GM18870 (cell line): ENCODE data around the gene PIP5K1C.
"Not testable (repeated sequence)": the region's sequence is repeated elsewhere in the genome, so short reads cannot be mapped to it uniquely, and the experiment has no call there.

Source experiments
- ATAC-seq: cut with Tn5 transposase; IDR thresholded peaks from one replicate; pipeline ENCODE4 v1.9.1; 2021; ENCODE audit warnings: moderate library complexity; ENCODE audit not compliant: unreplicated experiment

The PIP5K1C gene

DNA sequence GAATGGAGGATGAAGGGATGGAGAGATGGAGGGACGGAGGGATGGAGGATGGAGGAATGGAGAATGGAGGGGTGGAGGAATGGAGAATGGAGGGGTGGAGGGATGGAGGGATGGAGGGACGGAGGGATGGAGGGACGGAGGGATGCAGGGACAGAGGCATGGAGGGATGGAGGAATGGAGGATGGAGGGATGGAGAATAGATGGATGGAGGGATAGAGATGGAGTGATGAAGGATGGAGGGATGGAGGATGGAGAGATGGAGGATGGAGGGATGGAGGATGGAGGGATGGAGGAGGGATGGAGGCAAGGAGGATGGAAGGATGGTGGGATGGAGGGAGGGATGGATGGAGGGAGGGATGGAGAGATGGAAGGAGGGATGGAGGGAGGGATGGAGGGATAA lies 22.1 kb downstream of the PIP5K1C start:
- no peak for ATAC-seq

- no peak for ATAC-seq
These were observed 25.3 kb downstream of the PIP5K1C start for GRCh38 chr19:3674784-3675543.

- ATAC-seq: no peak
These were observed 26.5 kb downstream of the PIP5K1C start for GRCh38 chr19:3673506-3674439.

- no peak for ATAC-seq
These were observed 27.3 kb downstream of the PIP5K1C start for GRCh38 chr19:3672993-3673392.

GRCh38 chr19:3672575-3672948 lies 27.7 kb downstream of the PIP5K1C start:
- ATAC-seq: no peak

DNA sequence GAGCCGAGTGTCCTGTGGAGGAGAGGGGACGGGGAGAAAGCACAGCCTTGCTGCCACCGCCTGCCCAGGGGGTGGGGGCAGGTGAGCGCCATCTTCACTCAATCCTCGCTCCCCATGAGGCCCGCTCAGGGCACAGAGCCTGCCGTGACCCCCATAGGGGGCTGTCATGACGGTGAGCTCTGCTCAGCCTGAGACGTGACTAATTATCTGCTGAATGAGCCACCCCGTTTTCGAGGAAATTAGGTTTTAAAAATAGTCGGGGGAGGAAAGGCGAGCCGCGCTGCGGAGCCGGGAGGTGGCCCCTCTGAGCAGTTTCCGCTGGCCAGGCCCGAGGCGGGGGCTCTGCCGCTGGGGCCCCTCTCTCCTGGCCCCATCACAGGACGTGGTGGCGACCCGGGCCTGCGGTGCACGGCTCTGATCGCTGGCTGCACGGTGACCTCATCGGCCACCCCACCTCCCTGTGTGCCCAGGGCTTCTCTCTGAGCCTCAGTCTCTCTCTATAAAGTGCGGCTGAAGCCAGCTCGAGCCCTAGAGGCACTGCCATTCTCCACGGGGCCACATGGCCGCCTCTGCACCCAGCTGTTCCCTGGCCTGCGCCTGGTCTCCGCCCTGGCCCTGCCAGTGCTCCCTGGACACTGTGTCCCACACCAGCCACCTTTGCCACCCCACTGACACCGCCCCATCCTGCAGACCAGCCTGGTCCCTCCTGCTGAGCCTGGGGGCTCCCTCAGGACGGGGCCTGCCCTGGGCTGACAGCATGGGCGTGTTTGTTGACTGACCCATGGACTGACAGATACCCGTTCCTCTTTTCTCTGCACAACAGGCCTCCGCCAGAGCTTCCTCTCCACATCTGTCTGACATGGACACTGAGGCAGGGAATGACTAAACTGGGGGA lies 28.3 kb downstream of the PIP5K1C start:
- no peak for ATAC-seq

DNA sequence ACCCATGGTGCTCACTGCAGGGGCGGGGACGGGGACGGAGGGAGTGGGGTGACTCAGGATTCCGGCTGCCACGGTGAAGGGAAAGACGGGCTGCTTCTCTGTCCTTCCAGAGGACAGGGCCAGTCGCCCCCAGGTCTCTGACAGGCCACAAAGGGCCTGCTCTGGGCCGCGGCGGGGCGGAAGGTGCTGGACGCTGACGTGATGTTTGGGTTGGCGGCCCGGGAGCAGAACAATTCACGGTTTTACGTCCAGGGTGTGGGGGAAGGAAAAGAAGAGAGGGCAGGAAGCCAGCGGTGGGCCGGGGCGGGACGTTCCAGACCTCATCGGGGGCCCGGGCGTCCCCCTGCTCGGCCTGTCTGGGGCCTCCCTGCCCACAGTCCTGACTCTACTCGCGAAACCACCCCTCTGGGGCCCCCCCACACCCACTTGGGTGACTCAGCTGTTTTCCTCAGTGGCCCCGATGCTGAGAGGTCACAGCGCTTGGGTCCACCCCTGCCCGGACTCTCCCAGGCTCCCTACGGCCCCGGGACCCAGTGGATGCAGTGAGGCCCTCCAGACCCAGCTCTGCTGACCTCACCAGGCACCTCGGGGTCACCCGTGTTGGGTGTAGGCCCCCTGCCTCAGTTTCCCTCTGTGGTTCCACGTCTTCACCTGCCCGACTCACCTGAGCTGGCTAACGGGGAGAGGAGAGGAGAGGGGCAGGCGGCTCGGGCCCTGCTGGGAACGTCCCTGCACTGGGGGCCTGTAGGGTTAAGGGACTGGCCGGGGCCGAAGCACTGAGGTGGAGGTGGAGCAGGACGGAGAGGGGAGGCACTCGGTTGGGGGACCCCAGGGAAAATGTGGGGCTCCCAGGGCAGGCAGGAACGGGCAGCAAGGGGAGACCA lies 29.2 kb downstream of the PIP5K1C start:
- no peak for ATAC-seq

DNA sequence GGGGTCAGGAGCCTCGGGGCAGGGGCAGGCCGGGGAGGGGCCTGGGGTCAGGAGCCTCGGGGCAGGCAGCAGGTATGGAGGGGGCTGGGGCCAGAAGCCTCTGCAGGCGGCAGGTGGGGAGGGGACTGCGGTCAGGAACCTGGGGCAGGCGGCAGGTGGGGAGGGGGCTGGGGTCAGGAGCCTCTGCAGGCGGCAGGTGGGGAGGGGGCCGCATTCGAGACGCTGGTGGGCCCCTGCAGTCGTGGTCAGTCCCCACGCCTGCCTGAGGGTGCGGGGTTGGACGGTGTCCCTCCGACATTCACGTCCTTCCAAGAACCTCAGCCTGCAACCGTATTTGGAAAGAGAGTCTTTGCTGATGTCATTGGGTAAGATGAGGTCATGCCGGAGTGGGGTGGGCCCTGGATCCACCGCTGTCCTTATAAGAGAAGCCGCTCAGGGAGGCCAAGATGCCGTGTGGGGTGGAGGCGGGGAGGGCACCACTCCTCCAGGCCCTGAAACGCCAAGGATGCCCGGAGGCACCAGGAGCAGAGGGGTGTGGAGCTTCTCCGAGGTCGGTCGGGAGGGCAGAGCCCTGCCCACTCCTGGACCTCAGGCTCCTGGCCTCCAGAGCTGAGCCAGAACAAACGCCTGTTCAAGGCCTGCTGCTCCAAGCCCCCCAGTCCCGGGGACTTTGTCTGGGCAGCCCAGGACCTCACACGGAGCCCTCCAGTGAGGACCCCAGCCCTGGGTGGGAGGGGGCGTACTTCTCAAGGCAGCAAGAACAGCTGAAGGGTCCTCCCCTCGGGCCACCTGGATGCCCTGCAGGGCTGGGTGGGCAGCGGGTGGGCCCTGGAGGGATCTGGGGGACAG lies 30.1 kb downstream of the PIP5K1C start:
- ATAC-seq: no peak

DNA sequence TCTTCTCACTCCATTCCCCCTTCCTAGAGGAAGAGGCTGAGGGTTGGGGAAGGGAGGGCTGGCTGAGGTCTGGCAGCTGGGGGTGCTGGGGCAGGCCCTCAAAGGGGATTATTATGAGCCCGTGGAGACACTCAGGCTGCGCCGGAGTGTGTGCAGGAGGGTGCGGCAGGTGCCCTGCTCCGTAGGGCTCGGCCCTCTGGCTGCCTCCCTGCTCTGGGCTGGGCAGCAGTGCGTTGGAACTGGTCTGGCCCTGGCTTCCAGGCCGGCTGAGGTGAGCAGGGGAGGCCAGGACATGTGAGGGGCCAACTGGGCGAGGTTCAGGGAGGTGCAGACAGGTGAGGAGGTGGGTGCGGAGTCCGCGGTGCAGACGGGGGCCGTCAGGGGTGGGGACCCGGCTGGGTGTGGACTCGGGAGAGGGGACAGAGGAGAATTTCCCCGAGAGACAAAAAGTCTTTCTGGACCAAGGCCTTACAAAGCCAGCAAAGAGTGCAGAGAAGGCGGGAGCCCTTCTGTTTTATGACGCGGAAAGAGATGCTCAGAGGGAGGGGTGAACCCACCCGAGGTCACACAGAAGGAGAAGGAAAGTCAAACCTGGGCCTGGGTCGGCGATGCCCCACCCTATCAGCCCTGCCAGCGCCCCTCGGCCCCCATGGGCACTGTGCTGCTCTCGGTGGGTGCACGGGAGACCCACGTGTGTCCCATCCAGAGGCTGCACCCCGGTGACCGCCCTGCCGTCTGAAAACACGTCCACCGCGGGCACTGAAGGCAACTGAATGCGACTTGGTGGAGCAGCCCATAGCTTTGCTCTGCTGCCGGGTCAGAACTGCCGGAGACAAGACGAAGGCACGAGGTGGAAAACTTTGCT lies 31.0 kb downstream of the PIP5K1C start:
- no peak for ATAC-seq

DNA sequence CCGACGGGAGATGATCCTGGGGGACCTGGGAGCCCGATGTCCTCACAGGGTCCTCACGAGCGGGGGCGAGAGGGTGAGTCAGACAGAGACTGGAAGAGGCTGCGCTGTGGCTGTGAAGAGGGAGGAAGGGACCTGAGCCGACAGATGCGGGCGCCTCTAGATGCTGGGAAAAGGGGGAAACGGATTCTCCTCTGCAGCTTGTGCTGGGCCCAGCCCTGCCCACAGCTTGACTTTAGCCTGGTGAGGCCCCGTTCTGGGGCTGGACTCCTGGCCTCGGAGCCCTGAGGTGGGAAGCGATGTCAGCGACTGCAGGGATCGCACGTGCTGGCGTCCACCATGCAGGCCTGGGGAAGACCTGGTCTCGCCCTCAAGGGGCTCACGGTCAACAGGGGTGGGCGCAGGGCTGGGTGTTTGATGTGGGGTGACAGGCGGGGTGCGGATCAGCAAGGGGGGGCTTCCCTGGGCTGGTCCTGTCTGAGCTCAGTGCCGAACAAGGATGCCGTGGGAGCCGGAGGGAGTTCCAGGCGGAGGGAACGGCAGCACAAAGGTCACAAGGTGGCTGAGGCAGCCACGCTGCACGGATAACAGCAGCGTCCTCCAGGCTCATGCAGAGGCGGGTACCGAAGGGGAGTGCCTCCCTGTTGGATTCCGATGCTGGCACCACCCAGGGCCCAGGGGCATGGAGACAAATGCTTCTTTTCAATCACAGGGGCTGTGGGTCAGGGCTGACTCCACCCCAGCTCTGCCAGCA lies 31.8 kb downstream of the PIP5K1C start:
- no peak for ATAC-seq

DNA sequence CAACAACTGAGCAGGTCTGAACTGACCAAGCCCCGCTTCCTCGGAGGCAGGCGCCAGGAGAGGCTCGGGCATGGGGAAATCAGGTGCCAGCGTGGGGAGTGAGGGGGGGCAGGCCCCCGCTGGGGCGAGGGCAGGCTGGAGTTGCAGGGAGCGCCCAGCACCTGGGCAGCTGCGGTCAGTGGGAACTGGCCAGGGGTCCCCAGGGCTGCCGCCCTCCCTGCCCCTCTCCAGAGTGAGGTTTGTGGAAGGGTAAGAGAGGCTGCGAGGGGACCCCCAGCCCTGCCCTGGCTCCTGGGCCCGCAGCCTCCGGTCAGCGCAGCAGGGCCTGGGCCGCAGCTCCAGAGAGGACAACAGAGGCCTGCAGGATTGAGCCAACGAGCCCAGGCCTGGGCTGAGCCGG lies 32.5 kb downstream of the PIP5K1C start:
- no peak for ATAC-seq

DNA sequence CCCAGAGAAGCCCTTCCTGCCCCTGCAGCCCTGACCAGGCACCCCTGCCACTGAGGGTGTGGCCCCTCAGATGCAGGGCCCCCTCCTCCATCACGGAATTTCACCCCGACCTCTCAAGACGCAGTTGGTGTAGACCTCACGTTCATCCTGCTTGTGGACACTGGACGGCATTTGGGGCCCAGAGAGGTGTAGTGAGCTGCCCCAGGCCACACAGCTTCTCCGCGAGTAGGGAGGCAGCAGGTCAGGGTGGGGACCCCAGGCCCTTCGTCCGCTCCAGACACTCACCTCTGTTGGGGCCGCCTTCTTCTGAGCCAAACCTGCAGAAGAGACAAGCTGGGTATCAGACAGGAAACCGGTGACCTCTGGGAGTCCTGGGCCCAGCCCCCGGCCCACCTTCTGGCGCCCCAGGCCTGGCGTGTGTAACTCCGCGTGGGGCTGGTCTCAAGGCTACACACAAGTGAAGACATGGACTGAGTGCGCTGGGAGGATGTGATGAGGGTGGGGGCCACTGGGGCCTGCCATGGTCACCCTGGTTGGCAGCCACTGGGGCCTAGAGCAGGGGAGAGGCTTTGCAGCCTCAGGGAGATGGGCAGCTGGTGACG lies 33.1 kb downstream of the PIP5K1C start:
- ATAC-seq: no peak

GRCh38 chr19:3666545-3666856 lies 33.8 kb downstream of the PIP5K1C start:
- not testable (repeated sequence) for ATAC-seq

GRCh38 chr19:3665681-3666544 lies 34.4 kb downstream of the PIP5K1C start:
- no peak for ATAC-seq

GRCh38 chr19:3664879-3665642 lies 35.2 kb downstream of the PIP5K1C start:
- no peak for ATAC-seq

DNA sequence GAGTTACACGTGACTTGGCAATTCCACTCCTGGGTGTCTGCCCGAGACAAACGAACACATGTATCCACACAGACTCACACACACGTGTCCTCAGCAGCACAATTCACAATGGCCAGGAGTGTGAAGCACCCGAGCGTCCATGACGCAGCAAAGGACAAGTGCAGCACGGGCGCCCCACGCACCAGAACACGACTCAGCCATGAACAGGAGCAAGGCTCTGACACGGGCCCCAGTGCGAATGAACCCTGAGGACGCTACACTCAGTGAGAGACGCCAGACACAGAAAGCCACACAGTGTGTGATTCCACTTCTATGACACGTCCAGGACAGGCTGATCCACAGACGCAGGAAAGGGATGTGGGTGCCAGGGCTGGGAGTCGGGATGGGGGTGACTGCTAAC lies 36.4 kb downstream of the PIP5K1C start:
- no peak for ATAC-seq
